HG03159 (cell line): ENCODE results near the gene RAD21L1.

ENCODE experiments used
- ATAC-seq: cut with Tn5 transposase; IDR thresholded peaks from one replicate; pipeline ENCODE4 v1.9.1; 2021; ENCODE audit warnings: mild to moderate bottlenecking, moderate library complexity; ENCODE audit not compliant: unreplicated experiment

The RAD21L1 gene

GRCh38 chr20:1225783-1226654, at the start of gene RAD21L1:
TSS of gene RAD21L1 (plus strand) at chr20:1226044. CDS start at chr20:1228454, 2,410 bp downstream.
- ATAC-seq = peak; percentile 49

GRCh38 chr20:1177680-1178079, 48.2 kb upstream of the RAD21L1 start:
- no peak for ATAC-seq

DNA sequence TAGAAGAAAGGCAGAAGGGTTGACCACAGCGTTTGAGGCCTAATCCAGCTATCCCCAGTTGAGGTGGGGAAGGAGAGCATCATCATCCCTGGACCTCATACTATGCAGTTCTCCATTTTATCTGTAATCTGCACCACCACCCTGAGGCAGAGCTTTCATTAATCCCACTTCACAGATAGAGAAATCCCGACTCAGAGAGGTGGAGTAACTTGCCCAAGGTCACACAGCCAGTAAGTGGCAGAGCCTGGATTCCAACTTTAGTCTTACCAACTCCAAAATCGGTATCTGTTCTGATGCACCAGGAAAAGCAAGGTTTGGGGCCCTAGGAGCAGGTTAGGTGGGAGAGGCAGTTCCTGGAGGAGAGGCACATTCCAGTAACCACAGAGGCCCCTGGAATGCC, 47.7 kb upstream of the RAD21L1 start:
- no peak for ATAC-seq

DNA sequence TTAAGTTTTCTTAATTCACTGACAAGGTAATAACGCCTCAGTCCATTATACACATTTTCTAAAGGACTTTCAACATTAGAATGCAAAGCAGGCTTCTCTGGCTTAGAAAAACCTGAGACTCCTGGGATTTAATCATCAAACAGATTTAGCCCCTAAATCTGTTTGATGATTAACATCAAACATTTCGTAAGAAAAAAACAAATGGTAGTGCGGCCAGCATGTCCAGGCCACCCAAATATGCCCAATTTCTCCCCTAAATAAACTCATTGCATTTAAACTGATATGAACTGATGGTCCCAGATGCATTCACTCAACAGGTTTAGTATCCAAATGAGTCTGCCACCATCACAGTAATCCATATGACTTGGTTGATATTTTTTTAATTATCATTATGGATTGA, 47.2 kb upstream of the RAD21L1 start:
- ATAC-seq = no peak

DNA sequence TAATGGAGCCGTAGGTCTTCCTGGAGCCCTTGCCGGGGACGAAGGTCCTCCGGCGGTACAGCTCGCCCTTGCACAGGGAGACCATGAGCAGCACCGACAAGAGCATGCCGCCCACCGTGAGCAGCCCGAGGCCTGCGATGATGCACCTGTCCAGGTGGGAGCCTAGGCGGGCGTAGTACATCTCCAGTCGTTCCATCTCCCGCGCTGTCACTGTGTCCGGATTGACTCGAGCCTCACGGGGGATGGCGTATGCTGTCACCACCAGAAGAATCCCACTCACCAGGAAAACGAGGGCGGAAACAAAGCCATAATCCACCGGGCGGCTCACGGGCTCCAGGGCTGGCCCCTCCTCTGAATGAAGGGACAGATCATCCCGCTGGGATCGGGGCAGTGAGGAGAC, 44.9 kb upstream of the RAD21L1 start:
- ATAC-seq = no peak

- no peak for ATAC-seq
Measured at GRCh38 chr20:1182106-1182505, 43.7 kb upstream of the RAD21L1 start.

- ATAC-seq = no peak
Measured at GRCh38 chr20:1183153-1183552, 42.7 kb upstream of the RAD21L1 start.

DNA sequence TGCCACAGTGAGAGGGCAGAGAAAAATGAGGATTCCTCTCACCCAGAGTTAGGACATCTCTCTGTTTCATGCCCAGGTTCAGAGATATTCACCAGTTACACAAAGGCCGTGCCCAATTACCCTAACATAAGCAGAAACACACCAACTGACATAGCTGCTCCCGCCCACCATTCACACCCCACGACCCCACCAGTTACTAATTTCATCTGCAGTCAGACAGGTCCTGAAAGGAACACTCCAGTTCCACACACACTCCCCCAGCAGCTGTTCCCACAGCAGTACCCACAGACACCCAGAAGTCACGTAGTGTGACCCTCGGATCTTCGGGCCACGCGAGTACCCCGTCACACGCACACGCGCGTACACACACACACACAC, 41.6 kb upstream of the RAD21L1 start:
- no peak for ATAC-seq

GRCh38 chr20:1184638-1185315, 41.1 kb upstream of the RAD21L1 start, which contains the start of gene TMEM74B:
TSS of gene TMEM74B (minus strand) at chr20:1184981. CDS start at chr20:1183801, 1,180 bp downstream.
- ATAC-seq = no peak

DNA sequence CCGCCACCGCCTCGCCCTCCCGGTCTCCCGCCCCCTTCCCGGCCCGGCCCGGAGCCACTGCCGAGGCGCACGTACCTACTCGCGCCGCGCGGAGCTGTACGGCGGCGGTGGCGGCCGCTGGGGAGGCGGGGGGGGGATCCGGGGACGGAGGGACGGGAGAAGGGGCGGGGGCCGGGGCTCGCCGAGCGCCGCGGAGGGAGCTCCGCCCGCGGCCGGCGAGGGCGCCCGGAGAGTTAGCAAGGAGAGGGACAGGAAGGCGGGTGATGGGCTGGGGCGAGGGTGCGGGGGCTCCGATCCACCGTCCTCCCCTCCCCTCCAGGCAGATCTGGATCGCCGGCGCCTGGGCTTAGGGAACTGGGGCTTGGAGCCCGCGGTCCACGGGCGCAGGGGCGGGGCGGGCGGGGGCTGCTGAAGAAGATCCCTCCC, 40.5 kb upstream of the RAD21L1 start:
- ATAC-seq = no peak

- no peak for ATAC-seq
Measured at GRCh38 chr20:1185790-1186334, 40.0 kb upstream of the RAD21L1 start.

GRCh38 chr20:1186367-1186991, 39.4 kb upstream of the RAD21L1 start:
- no peak for ATAC-seq

- no peak for ATAC-seq
Measured at GRCh38 chr20:1187605-1188171, 38.2 kb upstream of the RAD21L1 start.

- no peak for ATAC-seq
Measured at GRCh38 chr20:1188347-1188746, 37.5 kb upstream of the RAD21L1 start.

DNA sequence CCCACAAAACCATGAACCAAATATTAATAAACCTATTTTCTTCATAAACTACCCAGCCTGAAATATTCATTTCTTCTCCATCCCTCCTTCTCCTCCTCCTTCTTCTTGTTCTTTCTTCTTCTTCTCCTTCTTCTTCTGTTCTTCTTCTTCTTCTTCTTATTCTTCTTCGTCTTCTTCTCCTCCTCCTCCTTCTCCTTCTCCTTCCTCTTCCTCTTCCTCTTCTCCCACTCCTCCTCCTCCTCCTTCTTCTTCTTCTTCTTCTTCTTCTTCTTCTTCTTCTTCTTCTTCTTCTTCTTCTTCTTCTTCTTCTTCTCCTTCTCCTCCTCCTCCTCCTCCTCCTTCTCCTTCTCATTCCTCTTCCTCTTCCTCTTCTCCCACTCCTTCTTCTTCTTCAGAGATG, 36.0 kb upstream of the RAD21L1 start:
- ATAC-seq = no peak

- no peak for ATAC-seq
Measured at GRCh38 chr20:1190847-1191246, 35.0 kb upstream of the RAD21L1 start.

GRCh38 chr20:1191299-1191698, 34.5 kb upstream of the RAD21L1 start:
- no peak for ATAC-seq

GRCh38 chr20:1195226-1195625, 30.6 kb upstream of the RAD21L1 start:
- no peak for ATAC-seq

- ATAC-seq = no peak
Measured at GRCh38 chr20:1196634-1197033, 29.2 kb upstream of the RAD21L1 start.

DNA sequence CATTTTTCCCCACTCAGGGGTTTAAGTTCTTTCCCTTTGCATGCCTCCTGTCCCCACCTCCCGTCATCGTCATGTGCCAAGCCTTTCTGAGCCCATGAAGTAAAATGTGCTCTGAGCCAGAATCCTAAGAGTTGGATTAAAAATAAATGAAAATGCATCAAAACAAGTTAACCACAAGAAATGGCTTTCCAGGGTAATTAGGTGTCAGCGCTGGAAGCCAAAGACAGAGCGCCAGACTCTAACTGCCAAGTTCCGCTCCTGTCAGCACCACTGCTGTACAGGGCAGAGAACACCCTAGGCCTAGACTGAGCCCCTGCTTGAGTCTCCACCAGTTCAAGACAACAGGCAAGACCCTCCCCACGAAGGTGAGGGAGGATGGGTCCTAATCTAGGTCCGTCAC, 28.0 kb upstream of the RAD21L1 start:
- ATAC-seq = no peak

DNA sequence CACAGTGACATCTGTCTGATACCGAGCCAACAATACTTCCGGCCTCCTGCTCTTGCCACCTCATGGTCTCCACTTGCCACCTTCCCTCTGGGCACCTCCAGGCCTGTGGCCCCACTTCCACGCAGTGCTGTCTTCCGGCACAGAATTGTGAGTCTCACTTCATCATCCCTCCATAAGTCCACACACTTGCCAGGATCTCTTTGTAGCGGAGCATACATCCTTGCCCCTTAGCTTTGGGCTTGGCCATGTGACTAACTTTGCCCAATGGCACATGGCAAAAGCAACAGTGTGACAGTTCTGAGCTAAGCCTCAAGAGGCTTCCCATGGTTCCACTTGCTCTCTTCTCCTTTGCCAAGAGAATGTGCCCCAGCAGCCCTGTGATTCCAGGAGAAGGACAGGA, 27.1 kb upstream of the RAD21L1 start:
- no peak for ATAC-seq
